Measurements from ENCODE around the gene CMC1.

CMC1 gene

DNA sequence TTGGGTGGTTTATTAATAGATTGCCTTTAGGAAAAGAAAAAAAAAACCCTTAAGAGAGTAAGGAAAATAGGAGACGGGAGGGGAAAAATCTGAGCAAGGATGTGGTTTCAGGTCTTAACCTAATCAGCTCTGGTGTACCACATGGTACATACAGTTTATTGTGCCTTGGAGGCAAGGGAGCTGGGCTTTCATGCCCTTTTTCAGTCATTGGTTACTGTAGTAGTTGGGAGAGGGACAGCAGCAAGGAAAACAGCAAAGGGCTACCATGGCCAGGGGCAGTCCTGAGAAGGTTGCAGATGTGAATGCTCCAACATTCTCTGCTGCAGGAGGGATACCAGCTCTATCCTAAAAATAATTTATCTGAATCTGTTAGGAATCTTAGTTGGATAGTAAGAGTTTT, 5.9 kb downstream of the CMC1 start:
- H3K27ac ChIP-seq (ENCODE audit: low read length) = no peak overlapping the region
- no peak for DNase-seq
- H4K20me1 ChIP-seq (ENCODE audit: insufficient read depth, low read length) = 0 out of 2 replicates have a peak, but pooled peaks cover 3% of the 10 kb centered on the region
- no peak overlapping the region for H3K9ac ChIP-seq (ENCODE audit: low read depth, low read length)
- H3K27me3 ChIP-seq (ENCODE audit: insufficient read depth, low read length, poor library complexity) = no peaks in the 10 kb centered on the region
- H3K36me3 ChIP-seq (ENCODE audit: insufficient read depth, low read length) = no peaks in the 10 kb centered on the region
- peaks cover 38% of the 10 kb centered on the region for H3K4me1 ChIP-seq (ENCODE audit: insufficient read depth, low read length)
- peaks cover 97% of the 10 kb centered on the region for H3K79me2 ChIP-seq (ENCODE audit: insufficient read depth, low read length)
- H3K4me3 ChIP-seq (ENCODE audit: low read depth in 1 of 2, low read length in 2 of 2) = no peak overlapping the region
- no peaks in the 10 kb centered on the region for H3K9me3 ChIP-seq (ENCODE audit: insufficient read depth, low read length, severe bottlenecking)
- no peak overlapping the region for H3K4me2 ChIP-seq (ENCODE audit: insufficient read depth, low read length)
- no peak overlapping the region for H2AFZ ChIP-seq (ENCODE audit: low read depth, low read length)
- TF ChIP-seq EZH2 (IDR thresholded peaks at IDR 0.05; ENCODE audit: borderline replicate concordance, low read depth, low read length, severe bottlenecking) (no peak), CTCF (IDR thresholded peaks at IDR 0.05; ENCODE audit: borderline replicate concordance, extremely low read depth, low read length, poor library complexity, severe bottlenecking) (no peak)
- peak; percentile 66 for ATAC-seq (ENCODE audit: insufficient read depth, low read depth)

GRCh38 chr3:28250999-28251398, 9.6 kb downstream of the CMC1 start:
- Histone ChIP-seq H3K4me1 (ENCODE audit: insufficient read depth, low read length) (peaks cover 12% of the 10 kb centered on the region; the same call in 1 of the 2 replicates), H3K9me3 (ENCODE audit: insufficient read depth, low read length, severe bottlenecking) (no peaks in the 10 kb centered on the region), H3K4me2 (ENCODE audit: insufficient read depth, low read length) (no peak overlapping the region), H3K36me3 (ENCODE audit: insufficient read depth, low read length) (0 out of 2 replicates have a peak, but pooled peaks cover 4% of the 10 kb centered on the region), H3K4me3 (ENCODE audit: low read depth in 1 of 2, low read length in 2 of 2) (no peak overlapping the region), H3K27me3 (ENCODE audit: insufficient read depth, low read length, poor library complexity) (no peaks in the 10 kb centered on the region), H3K27ac (ENCODE audit: low read length) (no peak overlapping the region), H4K20me1 (ENCODE audit: insufficient read depth, low read length) (peaks cover 3% of the 10 kb centered on the region; the same call in 1 of the 2 replicates), H3K9ac (ENCODE audit: low read depth, low read length) (no peak overlapping the region), H2AFZ (ENCODE audit: low read depth, low read length) (no peak overlapping the region), H3K79me2 (ENCODE audit: insufficient read depth, low read length) (peaks cover 78% of the 10 kb centered on the region)
- ATAC-seq (ENCODE audit: insufficient read depth, low read depth) (no peak), DNase-seq (no peak)
- TF ChIP-seq EZH2 (IDR thresholded peaks at IDR 0.05; ENCODE audit: borderline replicate concordance, low read depth, low read length, severe bottlenecking) (no peak), CTCF (IDR thresholded peaks at IDR 0.05; ENCODE audit: borderline replicate concordance, extremely low read depth, low read length, poor library complexity, severe bottlenecking) (no peak)

GRCh38 chr3:28252001-28252431, 10.6 kb downstream of the CMC1 start:
- Histone ChIP-seq H2AFZ (ENCODE audit: low read depth, low read length) (no peak overlapping the region), H3K4me1 (ENCODE audit: insufficient read depth, low read length) (peaks cover 4% of the 10 kb centered on the region; the same call in 1 of the 2 replicates), H3K4me3 (ENCODE audit: low read depth in 1 of 2, low read length in 2 of 2) (no peak overlapping the region), H3K27ac (ENCODE audit: low read length) (no peak overlapping the region), H3K79me2 (ENCODE audit: insufficient read depth, low read length) (peaks cover 72% of the 10 kb centered on the region), H3K4me2 (ENCODE audit: insufficient read depth, low read length) (no peak overlapping the region), H4K20me1 (ENCODE audit: insufficient read depth, low read length) (peaks cover 2% of the 10 kb centered on the region; the same call in 1 of the 2 replicates), H3K9ac (ENCODE audit: low read depth, low read length) (no peak overlapping the region), H3K9me3 (ENCODE audit: insufficient read depth, low read length, severe bottlenecking) (no peaks in the 10 kb centered on the region), H3K36me3 (ENCODE audit: insufficient read depth, low read length) (0 out of 2 replicates have a peak, but pooled peaks cover 7% of the 10 kb centered on the region), H3K27me3 (ENCODE audit: insufficient read depth, low read length, poor library complexity) (no peaks in the 10 kb centered on the region)
- TF ChIP-seq CTCF (IDR thresholded peaks at IDR 0.05; ENCODE audit: borderline replicate concordance, extremely low read depth, low read length, poor library complexity, severe bottlenecking) (no peak), EZH2 (IDR thresholded peaks at IDR 0.05; ENCODE audit: borderline replicate concordance, low read depth, low read length, severe bottlenecking) (no peak)
- no peak for DNase-seq
- no peak for ATAC-seq (ENCODE audit: insufficient read depth, low read depth)
